ENCODE results near the gene CHRNA4. TPM values are rescaled to one million over a fixed set of nuclear protein-coding genes. Genes with fewer than 3 reads are reported as not detected.

The CHRNA4 gene
- total and polyA plus RNA-seq, 2 of the 13 experiments (the other 11 are each of a cell fraction or from before 2014, with no cell fraction given), result not detected

- TF ChIP-seq ZNF770 (CRISPR knock-in tag; IDR thresholded peaks at IDR 0.05), result 0 out of 2 replicates have a peak, but pooled peaks have one; percentile 14
- 0 out of 2 replicates have a peak, but pooled peaks have one; percentile 58 for TF ChIP-seq ZNF224 (CRISPR knock-in tag; IDR thresholded peaks at IDR 0.05)
- no peak for TF ChIP-seq ZBTB10 (CRISPR knock-in tag; IDR thresholded peaks at IDR 0.05; ENCODE audit: borderline replicate concordance)
- TF ChIP-seq, protein P1, sequence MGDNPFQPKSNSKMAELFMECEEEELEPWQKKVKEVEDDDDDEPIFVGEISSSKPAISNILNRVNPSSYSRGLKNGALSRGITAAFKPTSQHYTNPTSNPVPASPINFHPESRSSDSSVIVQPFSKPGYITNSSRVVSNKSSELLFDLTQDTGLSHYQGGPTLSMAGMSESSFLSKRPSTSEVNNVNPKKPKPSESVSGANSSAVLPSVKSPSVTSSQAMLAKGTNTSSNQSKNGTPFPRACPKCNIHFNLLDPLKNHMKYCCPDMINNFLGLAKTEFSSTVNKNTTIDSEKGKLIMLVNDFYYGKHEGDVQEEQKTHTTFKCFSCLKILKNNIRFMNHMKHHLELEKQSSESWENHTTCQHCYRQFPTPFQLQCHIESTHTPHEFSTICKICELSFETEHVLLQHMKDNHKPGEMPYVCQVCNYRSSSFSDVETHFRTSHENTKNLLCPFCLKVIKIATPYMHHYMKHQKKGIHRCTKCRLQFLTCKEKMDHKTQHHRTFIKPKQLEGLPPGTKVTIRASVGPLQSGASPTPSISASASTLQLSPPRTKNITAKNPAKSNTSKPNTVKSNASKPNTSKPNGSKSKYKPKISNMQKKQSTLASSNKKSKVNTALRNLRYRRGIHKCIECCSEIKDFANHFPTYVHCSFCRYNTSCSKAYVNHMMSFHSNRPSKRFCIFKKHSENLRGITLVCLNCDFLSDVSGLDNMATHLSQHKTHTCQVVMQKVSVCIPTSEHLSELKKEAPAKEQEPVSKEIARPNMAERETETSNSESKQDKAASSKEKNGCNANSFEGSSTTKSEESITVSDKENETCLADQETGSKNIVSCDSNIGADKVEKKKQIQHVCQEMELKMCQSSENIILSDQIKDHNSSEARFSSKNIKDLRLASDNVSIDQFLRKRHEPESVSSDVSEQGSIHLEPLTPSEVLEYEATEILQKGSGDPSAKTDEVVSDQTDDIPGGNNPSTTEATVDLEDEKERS (CRISPR knock-in tag; IDR thresholded peaks at IDR 0.05), result 0 out of 2 replicates have a peak, but pooled peaks have one; percentile 41
- TF ChIP-seq DBP (CRISPR knock-in tag; IDR thresholded peaks at IDR 0.05; ENCODE audit: not compliant biosample characterization), result no peak
- peak; percentile 79 for TF ChIP-seq ZNF292 (CRISPR knock-in tag; IDR thresholded peaks at IDR 0.05; ENCODE audit: borderline replicate concordance, low read depth)
- TF ChIP-seq, protein P2, sequence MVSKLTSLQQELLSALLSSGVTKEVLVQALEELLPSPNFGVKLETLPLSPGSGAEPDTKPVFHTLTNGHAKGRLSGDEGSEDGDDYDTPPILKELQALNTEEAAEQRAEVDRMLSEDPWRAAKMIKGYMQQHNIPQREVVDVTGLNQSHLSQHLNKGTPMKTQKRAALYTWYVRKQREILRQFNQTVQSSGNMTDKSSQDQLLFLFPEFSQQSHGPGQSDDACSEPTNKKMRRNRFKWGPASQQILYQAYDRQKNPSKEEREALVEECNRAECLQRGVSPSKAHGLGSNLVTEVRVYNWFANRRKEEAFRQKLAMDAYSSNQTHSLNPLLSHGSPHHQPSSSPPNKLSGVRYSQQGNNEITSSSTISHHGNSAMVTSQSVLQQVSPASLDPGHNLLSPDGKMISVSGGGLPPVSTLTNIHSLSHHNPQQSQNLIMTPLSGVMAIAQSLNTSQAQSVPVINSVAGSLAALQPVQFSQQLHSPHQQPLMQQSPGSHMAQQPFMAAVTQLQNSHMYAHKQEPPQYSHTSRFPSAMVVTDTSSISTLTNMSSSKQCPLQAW (CRISPR knock-in tag; IDR thresholded peaks at IDR 0.05), result 0 out of 2 replicates have a peak, but pooled peaks have one; percentile 27
- TF ChIP-seq MEF2D (CRISPR knock-in tag; IDR thresholded peaks at IDR 0.05), result peak; percentile 61; the same call in 1 of the 2 replicates
- TF ChIP-seq ARNT2 (CRISPR knock-in tag; IDR thresholded peaks at IDR 0.05; ENCODE audit: low read depth), result 0 out of 2 replicates have a peak, but pooled peaks have one; percentile 38
- TF ChIP-seq EZH2 (conservative IDR thresholded peaks at IDR 0.05; ENCODE audit: low read depth, low read length), result 0 out of 2 replicates have a peak, but pooled peaks have one; percentile 46
- no peak for TF ChIP-seq CHCHD3 (CRISPR knock-in tag; IDR thresholded peaks at IDR 0.05)
- peak; percentile 57; the same call in 1 of the 2 replicates for TF ChIP-seq ATF7-NPFF (CRISPR knock-in tag; IDR thresholded peaks at IDR 0.05; ENCODE audit: low read depth)
- TF ChIP-seq, protein P3, sequence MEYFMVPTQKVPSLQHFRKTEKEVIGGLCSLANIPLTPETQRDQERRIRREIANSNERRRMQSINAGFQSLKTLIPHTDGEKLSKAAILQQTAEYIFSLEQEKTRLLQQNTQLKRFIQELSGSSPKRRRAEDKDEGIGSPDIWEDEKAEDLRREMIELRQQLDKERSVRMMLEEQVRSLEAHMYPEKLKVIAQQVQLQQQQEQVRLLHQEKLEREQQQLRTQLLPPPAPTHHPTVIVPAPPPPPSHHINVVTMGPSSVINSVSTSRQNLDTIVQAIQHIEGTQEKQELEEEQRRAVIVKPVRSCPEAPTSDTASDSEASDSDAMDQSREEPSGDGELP (IDR thresholded peaks at IDR 0.05; ENCODE audit: borderline replicate concordance, low read depth), result peak; percentile 68; the same call in 1 of the 2 replicates
- no peak for TF ChIP-seq PBX2 (CRISPR knock-in tag; IDR thresholded peaks at IDR 0.05)
Observed at GRCh38 chr20:63363981-63364561, 2.9 kb upstream of the CHRNA4 start (continued).
